HepG2 (cell line): ENCODE data around the gene ART3. TPM values are rescaled to one million over a fixed set of nuclear protein-coding genes. Genes with fewer than 3 reads are reported as not detected.

Source experiments
- ATF4 ChIP-seq, 2 experiments: fragments of 450-650 bp in 1 of 2; sonication (generic) in 1 of 2; formaldehyde crosslinking; IDR thresholded peaks; 2 replicates each; pipeline versions ENCODE4 v1.5.0 to v1.8.0; 2020 to 2022; ENCODE audit warnings: mild to moderate bottlenecking in 1 of 2, missing genetic modification reagents in 1 of 2
- CCAR2 ChIP-seq: fragments of 200-400 bp; formaldehyde crosslinking; optimal IDR thresholded peaks from 2 replicates; pipeline ENCODE3; 2018; ENCODE audit warnings: low read depth, mild to moderate bottlenecking, low read length, moderate library complexity
- CEBPG ChIP-seq: IDR thresholded peaks from 2 replicates; pipeline ENCODE4 v1.6.1; 2016
- CENPX ChIP-seq: sonication (generic); formaldehyde crosslinking; IDR thresholded peaks from 2 replicates; pipeline ENCODE4 v1.9.0; 2021; ENCODE audit warnings: mild to moderate bottlenecking, missing genetic modification reagents, moderate library complexity
- FOXA3 ChIP-seq: IDR thresholded peaks from 2 replicates; pipeline ENCODE4 v1.6.1; 2016; ENCODE audit warnings: missing genetic modification reagents, missing compliant biosample characterization
- FOXC1 ChIP-seq: sonication (generic); formaldehyde crosslinking; IDR thresholded peaks from 2 replicates; pipeline ENCODE4 v1.8.0; 2022; ENCODE audit warnings: mild to moderate bottlenecking, missing genetic modification reagents, borderline replicate concordance
- IRF2 ChIP-seq: IDR thresholded peaks from 2 replicates; pipeline ENCODE4 v1.6.1; 2018; ENCODE audit warnings: missing genetic modification reagents, missing compliant biosample characterization
- IRX3 ChIP-seq: sonication (generic); formaldehyde crosslinking; IDR thresholded peaks from 2 replicates; pipeline ENCODE4 v1.8.1; 2023; ENCODE audit warnings: mild to moderate bottlenecking, low read depth, missing genetic modification reagents, borderline replicate concordance
- ISX ChIP-seq: sonication (generic); formaldehyde crosslinking; conservative IDR thresholded peaks from 2 replicates; pipeline ENCODE4 v1.5.0; 2020; ENCODE audit warnings: missing genetic modification reagents
- NR3C1 ChIP-seq: sonication (generic); formaldehyde crosslinking; IDR thresholded peaks from 2 replicates; pipeline ENCODE4 v1.4.0; 2020; ENCODE audit warnings: missing genetic modification reagents
- PCBP2 ChIP-seq: fragments of 200-400 bp; formaldehyde crosslinking; optimal IDR thresholded peaks from 2 replicates; pipeline ENCODE3; 2018; ENCODE audit warnings: low read length, low read depth; ENCODE audit not compliant: poor library complexity, severe bottlenecking
- RFXANK ChIP-seq: IDR thresholded peaks from 2 replicates; pipeline ENCODE4 v1.6.1; 2016
- SPEN ChIP-seq: sonication (generic); formaldehyde crosslinking; IDR thresholded peaks from 2 replicates; pipeline ENCODE4 v1.5.1; 2020; ENCODE audit warnings: low read depth, mild to moderate bottlenecking, missing genetic modification reagents
- TMF1 ChIP-seq: sonication (generic); formaldehyde crosslinking; IDR thresholded peaks from 2 replicates; pipeline ENCODE4 v1.8.1; 2022; ENCODE audit warnings: low read depth, missing genetic modification reagents
- ZFP37 ChIP-seq: sonication (generic); formaldehyde crosslinking; IDR thresholded peaks from 2 replicates; pipeline ENCODE4 v1.4.0; 2020; ENCODE audit warnings: missing genetic modification reagents, borderline replicate concordance
- ZNF124 ChIP-seq: sonication (generic); formaldehyde crosslinking; IDR thresholded peaks from 2 replicates; pipeline ENCODE4 v1.4.0; 2020; ENCODE audit warnings: missing genetic modification reagents
- ZNF225 ChIP-seq: sonication (generic); formaldehyde crosslinking; IDR thresholded peaks from 2 replicates; pipeline ENCODE4 v1.4.0; 2020; ENCODE audit warnings: mild to moderate bottlenecking, missing genetic modification reagents
- ZNF30 ChIP-seq: sonication (generic); formaldehyde crosslinking; IDR thresholded peaks from 2 replicates; pipeline ENCODE4 v1.5.0; 2020; ENCODE audit warnings: mild to moderate bottlenecking, missing genetic modification reagents
- ZNF543 ChIP-seq: sonication (generic); formaldehyde crosslinking; IDR thresholded peaks from 2 replicates; pipeline ENCODE4 v1.4.0; 2020; ENCODE audit warnings: mild to moderate bottlenecking, missing genetic modification reagents
- ZNF773 ChIP-seq: sonication (generic); formaldehyde crosslinking; IDR thresholded peaks from 2 replicates; pipeline ENCODE4 v1.4.0; 2020; ENCODE audit warnings: missing genetic modification reagents, borderline replicate concordance
- ZNF781 ChIP-seq: sonication (generic); formaldehyde crosslinking; IDR thresholded peaks from 2 replicates; pipeline ENCODE4 v1.5.1; 2020; ENCODE audit warnings: borderline replicate concordance, mild to moderate bottlenecking, missing genetic modification reagents; ENCODE audit errors: not compliant biosample characterization
- ZNF883 ChIP-seq: sonication (generic); formaldehyde crosslinking; IDR thresholded peaks from 2 replicates; pipeline ENCODE4 v1.5.1; 2020; ENCODE audit warnings: mild to moderate bottlenecking, missing genetic modification reagents; ENCODE audit errors: not compliant biosample characterization
- ZNF891 ChIP-seq: sonication (generic); formaldehyde crosslinking; IDR thresholded peaks from 2 replicates; pipeline ENCODE4 v1.5.0; 2020; ENCODE audit warnings: mild to moderate bottlenecking, missing genetic modification reagents
- ZSCAN29 ChIP-seq: sonication (generic); formaldehyde crosslinking; conservative IDR thresholded peaks from 2 replicates; pipeline ENCODE4 v1.4.0; 2020; ENCODE audit warnings: mild to moderate bottlenecking, missing genetic modification reagents
- ZSCAN30 ChIP-seq: sonication (generic); formaldehyde crosslinking; IDR thresholded peaks from 2 replicates; pipeline ENCODE4 v1.5.0; 2020; ENCODE audit warnings: mild to moderate bottlenecking, missing genetic modification reagents
- polyA plus RNA-seq, 8 experiments: library from polyadenylated mRNA; depleted of rRNA in 3 of 8; stranded (reverse) in 7 of 8; unstranded in 1 of 8; fragments of >200 nt; fragmentation: Illumina TruSeq in 4 of 8; extraction: Trizol in 4 of 8; gene quantifications; 2 replicates each; pipeline versions ENCODE4 v1.2.1 to v1.2.3, GENCODE V29; 2011 to 2016; ENCODE audit warnings: low read depth in 4 of 8, missing spikeins in 1 of 8, mixed read lengths in 1 of 8; ENCODE audit not compliant: insufficient read depth in 1 of 8
- total RNA-seq, 5 experiments: library from RNA; depleted of rRNA; stranded (reverse); fragments of >200 nt; fragmentation: Illumina TruSeq; extraction: Trizol; gene quantifications; 2 replicates each; pipeline ENCODE4 v1.2.3, GENCODE V29; 2016; ENCODE audit warnings: low read depth in 1 of 5
- TF ChIP-seq, protein P1 (sequence below): sonication (generic); formaldehyde crosslinking; IDR thresholded peaks from 2 replicates; pipeline ENCODE4 v1.4.0; 2020; ENCODE audit warnings: mild to moderate bottlenecking, missing genetic modification reagents
- TF ChIP-seq, protein P2 (sequence below): fragments of 450-650 bp; IDR thresholded peaks from 2 replicates; pipeline ENCODE4 v1.6.1; 2016
- TF ChIP-seq, protein P3 (sequence below): sonication (generic); formaldehyde crosslinking; IDR thresholded peaks from 2 replicates; pipeline ENCODE4 v1.5.1; 2020; ENCODE audit warnings: missing genetic modification reagents, mild to moderate bottlenecking, borderline replicate concordance

Gene ART3
- total and polyA plus RNA-seq, 2 of the 13 experiments (the other 11 are each of a cell fraction or from before 2014, with no cell fraction given), result not detected

DNA sequence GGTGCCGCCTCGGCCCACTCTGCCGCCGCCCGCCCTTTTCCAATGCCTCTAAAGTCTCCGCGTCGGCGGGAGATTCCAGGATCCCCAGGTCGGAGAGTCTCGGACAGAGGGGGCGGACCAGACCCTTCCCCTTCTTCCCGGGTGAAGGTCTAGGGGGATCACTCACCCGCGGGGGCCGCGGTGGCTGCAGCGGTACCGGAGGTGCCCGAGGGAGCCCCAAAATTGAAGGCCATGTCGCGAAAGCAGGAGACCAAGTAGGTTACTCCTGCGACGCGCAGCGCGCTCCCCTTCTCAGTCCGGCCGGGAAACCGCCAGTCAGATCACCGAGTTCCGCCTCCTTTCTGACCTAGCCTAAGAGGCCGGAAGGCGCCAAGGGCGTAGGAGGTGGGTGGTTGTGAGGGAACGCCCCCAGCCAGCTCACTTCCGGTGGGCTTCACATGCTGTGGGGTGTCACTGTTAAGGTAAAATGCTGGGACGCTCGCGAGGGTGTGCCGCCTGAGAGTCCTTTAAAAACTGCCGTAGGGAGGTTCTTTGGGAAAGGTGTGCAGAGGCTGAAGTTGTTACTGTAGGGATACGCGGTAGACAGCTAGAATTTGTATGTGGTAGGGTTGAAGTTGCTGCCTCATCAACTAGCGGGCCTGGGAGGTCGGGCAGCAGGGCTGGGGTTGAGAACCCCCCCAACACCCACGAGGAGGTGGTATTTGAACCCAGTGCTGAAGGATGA is 73.8 kb downstream of the ART3 start, which contains the start of gene NUP54 (continued):
- TF ChIP-seq, protein P1, sequence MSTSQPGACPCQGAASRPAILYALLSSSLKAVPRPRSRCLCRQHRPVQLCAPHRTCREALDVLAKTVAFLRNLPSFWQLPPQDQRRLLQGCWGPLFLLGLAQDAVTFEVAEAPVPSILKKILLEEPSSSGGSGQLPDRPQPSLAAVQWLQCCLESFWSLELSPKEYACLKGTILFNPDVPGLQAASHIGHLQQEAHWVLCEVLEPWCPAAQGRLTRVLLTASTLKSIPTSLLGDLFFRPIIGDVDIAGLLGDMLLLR (CRISPR knock-in tag), result peak; percentile 79
- peak; percentile 97 for TF ChIP-seq SPEN (CRISPR knock-in tag)
- TF ChIP-seq ATF4 (CRISPR knock-in tag; IDR thresholded peaks at IDR 0.05), result peak in 1 of 2 experiments; percentile 71; a peak in 1 of 4 replicates
- peak; percentile 92 for TF ChIP-seq ZNF883
- TF ChIP-seq, protein P2, sequence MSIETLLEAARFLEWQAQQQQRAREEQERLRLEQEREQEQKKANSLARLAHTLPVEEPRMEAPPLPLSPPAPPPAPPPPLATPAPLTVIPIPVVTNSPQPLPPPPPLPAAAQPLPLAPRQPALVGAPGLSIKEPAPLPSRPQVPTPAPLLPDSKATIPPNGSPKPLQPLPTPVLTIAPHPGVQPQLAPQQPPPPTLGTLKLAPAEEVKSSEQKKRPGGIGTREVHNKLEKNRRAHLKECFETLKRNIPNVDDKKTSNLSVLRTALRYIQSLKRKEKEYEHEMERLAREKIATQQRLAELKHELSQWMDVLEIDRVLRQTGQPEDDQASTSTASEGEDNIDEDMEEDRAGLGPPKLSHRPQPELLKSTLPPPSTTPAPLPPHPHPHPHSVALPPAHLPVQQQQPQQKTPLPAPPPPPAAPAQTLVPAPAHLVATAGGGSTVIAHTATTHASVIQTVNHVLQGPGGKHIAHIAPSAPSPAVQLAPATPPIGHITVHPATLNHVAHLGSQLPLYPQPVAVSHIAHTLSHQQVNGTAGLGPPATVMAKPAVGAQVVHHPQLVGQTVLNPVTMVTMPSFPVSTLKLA, result peak; percentile 57
- peak; percentile 84 for TF ChIP-seq ZNF30
- no peak for TF ChIP-seq CENPX (CRISPR knock-in tag)
- TF ChIP-seq PCBP2, result no peak
- TF ChIP-seq ZSCAN30 (CRISPR knock-in tag), result 0 out of 2 replicates have a peak, but pooled peaks have one; percentile 77
- peak; percentile 59; the same call in 1 of the 2 replicates for TF ChIP-seq ZNF773 (CRISPR knock-in tag)
- TF ChIP-seq CEBPG (CRISPR knock-in tag), result peak; percentile 58
- peak; percentile 52; the same call in 1 of the 2 replicates for TF ChIP-seq ZNF225 (CRISPR knock-in tag)
- TF ChIP-seq IRF2 (CRISPR knock-in tag), result peak; percentile 97
- no peak; the same call in 1 of the 2 replicates for TF ChIP-seq ISX (CRISPR knock-in tag)
- TF ChIP-seq IRX3 (CRISPR knock-in tag), result peak; percentile 78; the same call in 1 of the 2 replicates
- TF ChIP-seq ZNF124, result peak; percentile 75
- peak; percentile 93 for TF ChIP-seq ZSCAN29
- peak; percentile 88 for TF ChIP-seq ZNF781 (CRISPR knock-in tag)
- peak; percentile 94 for TF ChIP-seq FOXC1 (CRISPR knock-in tag)
- no peak for TF ChIP-seq CCAR2
- no peak for TF ChIP-seq RFXANK (CRISPR knock-in tag)
- TF ChIP-seq ZNF891, result peak; percentile 91
- TF ChIP-seq FOXA3 (CRISPR knock-in tag), result peak; percentile 72
- no peak for TF ChIP-seq NR3C1 (CRISPR knock-in tag)
- peak; percentile 85 for TF ChIP-seq ZNF543
- peak; percentile 96 for TF ChIP-seq TMF1 (CRISPR knock-in tag)
- TF ChIP-seq, protein P3, sequence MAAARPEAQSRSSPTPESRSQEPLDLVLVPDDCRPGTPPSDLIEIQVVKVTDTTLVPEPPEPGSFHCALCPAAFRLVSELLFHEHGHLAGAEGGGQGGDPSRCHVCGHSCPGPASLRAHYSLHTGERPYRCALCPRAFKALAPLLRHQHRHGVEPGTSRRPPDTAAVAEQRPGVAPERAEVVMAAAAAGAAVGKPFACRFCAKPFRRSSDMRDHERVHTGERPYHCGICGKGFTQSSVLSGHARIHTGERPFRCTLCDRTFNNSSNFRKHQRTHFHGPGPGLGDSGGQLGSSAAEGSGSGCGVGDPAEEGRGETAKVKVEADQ (CRISPR knock-in tag), result peak; percentile 92; the same call in 1 of the 2 replicates
- TF ChIP-seq ZFP37 (CRISPR knock-in tag), result no peak
